Lower lobe of right lung (tissue), 2 donors: Measurements from ENCODE around the gene CYP4F3. TPM values are rescaled to one million over a fixed set of nuclear protein-coding genes. Genes with fewer than 3 reads are reported as not detected.
"Not testable (repeated sequence)": the region's sequence is repeated elsewhere in the genome, so short reads cannot be mapped to it uniquely, and the experiment has no call there.

Source experiments
- ATAC-seq, 2 donors: fragments of 200-7000 bp; cut with Tn5 transposase; one replicate each; pipeline ENCODE4 v1.9.1; 2020 to 2022; ENCODE audit warnings: mild to moderate bottlenecking in 2 of 2, moderate library complexity in 2 of 2
- DNase-seq: peaks from one replicate; pipeline ENCODE4 v3.0.0-alpha.2; 2020
- H3K27ac ChIP-seq: fragments of 200-600 bp; one replicate; pipeline ENCODE4 v1.8.0; 2022
- H3K27me3 ChIP-seq: fragments of 200-600 bp; one replicate; pipeline ENCODE4 v1.8.0; 2022; ENCODE audit warnings: low read depth
- H3K36me3 ChIP-seq: fragments of 200-600 bp; one replicate; pipeline ENCODE4 v1.8.0; 2022; ENCODE audit warnings: mild to moderate bottlenecking
- H3K4me1 ChIP-seq: fragments of 200-600 bp; one replicate; pipeline ENCODE4 v1.8.0; 2022
- H3K4me3 ChIP-seq: fragments of 200-600 bp; one replicate; pipeline ENCODE4 v1.8.0; 2022; ENCODE audit warnings: mild to moderate bottlenecking
- H3K9me3 ChIP-seq: fragments of 200-600 bp; one replicate; pipeline ENCODE4 v1.8.0; 2022
- CTCF ChIP-seq: fragments of 200-600 bp; IDR thresholded peaks from one replicate; pipeline ENCODE4 v1.8.0; 2022; ENCODE audit warnings: antibody characterized with exemption, mild to moderate bottlenecking
- intact Hi-C: fragments of 100-400 bp; cut with DNase I; formaldehyde crosslinking; loops from one replicate; pipeline ENCODE4 v1.11.0; 2022
- total RNA-seq: library from RNA; stranded (reverse); fragmentation: NEBNext Ultra II Directional; extraction: Animal tissue kit (Norgen Biotek cat#: 25700); gene quantifications from one replicate; pipeline ENCODE4 v1.2.1, GENCODE V29; 2021
- donor health status: DM: no; HTN: yes; CAD: no; lungs with severe emphysema.

The CYP4F3 gene
- total RNA-seq, 1 donor from 2014 or later, result 2.8 TPM

- intact Hi-C loops, result no loop called here
- H3K27ac ChIP-seq, result no peak overlapping the region
- H3K4me1 ChIP-seq, result no peaks in the 10 kb centered on the region
- H3K27me3 ChIP-seq, result no peaks in the 10 kb centered on the region
- DNase-seq, result no peak
- ATAC-seq, result no peak
- no peak for TF ChIP-seq CTCF
- no peaks in the 10 kb centered on the region for H3K9me3 ChIP-seq
- H3K36me3 ChIP-seq, result no peaks in the 10 kb centered on the region
- no peak overlapping the region for H3K4me3 ChIP-seq
These were observed 2.1 kb downstream of the CYP4F3 start for GRCh38 chr19:15642807-15643206.

DNA sequence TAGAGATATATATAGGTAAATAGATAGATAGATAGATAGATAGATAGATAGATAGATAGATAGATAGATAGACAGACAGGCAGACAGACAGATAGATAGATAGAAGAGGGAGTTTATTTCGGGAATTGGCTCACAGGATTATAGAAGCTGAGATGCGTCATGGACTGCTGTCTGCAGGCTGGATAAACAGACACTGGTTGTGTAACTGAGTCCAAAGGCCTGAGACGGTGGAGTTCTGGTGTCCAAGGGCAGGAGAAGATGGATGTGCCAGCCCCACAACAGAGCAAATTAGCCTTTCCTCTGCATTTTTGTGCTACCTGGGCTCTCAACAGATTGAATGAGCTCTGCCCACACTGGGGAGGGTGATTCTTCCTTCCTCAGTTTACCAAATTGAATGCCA is 2.7 kb downstream of the CYP4F3 start:
- ATAC-seq, result no peak
- Histone ChIP-seq H3K27me3 (no peaks in the 10 kb centered on the region), H3K36me3 (no peaks in the 10 kb centered on the region), H3K4me1 (no peaks in the 10 kb centered on the region), H3K9me3 (no peaks in the 10 kb centered on the region), H3K4me3 (no peak overlapping the region), H3K27ac (no peak overlapping the region)
- TF ChIP-seq CTCF, result no peak
- intact Hi-C loops, result no loop called here
- DNase-seq, result no peak

- Histone ChIP-seq H3K27ac (no peak overlapping the region), H3K4me3 (no peak overlapping the region), H3K9me3 (no peaks in the 10 kb centered on the region), H3K27me3 (no peaks in the 10 kb centered on the region), H3K4me1 (no peaks in the 10 kb centered on the region), H3K36me3 (no peaks in the 10 kb centered on the region)
- DNase-seq, result no peak
- ATAC-seq, result no peak
- TF ChIP-seq CTCF, result no peak
- intact Hi-C loops, result no loop called here
These were observed 3.5 kb downstream of the CYP4F3 start for GRCh38 chr19:15644066-15644741.

DNA sequence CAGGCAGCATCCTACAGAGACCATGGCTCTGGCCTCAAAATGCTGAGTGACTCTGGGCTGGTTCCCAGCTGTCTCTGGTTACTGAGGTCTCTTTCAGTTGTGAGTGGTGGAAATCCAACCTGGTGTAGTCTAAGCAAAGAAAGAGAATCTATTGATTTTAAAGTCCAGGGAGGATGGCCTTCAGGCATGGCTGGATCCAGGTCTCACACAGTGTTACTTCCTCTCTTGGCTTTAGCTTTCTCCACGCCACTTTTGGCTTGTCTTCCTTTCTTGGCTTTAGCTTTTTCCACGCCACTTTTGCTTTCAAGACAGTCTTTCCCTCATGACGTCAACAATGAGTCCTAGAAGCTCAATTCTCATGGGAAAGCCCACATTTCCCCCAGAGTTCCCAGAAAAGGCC is 4.1 kb downstream of the CYP4F3 start:
- H3K27me3 ChIP-seq, result no peaks in the 10 kb centered on the region
- no peaks in the 10 kb centered on the region for H3K4me1 ChIP-seq
- intact Hi-C loops, result no loop called here
- DNase-seq (no peak), ATAC-seq (no peak)
- no peak overlapping the region for H3K4me3 ChIP-seq
- no peaks in the 10 kb centered on the region for H3K9me3 ChIP-seq
- no peak for TF ChIP-seq CTCF
- H3K27ac ChIP-seq, result no peak overlapping the region
- H3K36me3 ChIP-seq, result no peaks in the 10 kb centered on the region

DNA sequence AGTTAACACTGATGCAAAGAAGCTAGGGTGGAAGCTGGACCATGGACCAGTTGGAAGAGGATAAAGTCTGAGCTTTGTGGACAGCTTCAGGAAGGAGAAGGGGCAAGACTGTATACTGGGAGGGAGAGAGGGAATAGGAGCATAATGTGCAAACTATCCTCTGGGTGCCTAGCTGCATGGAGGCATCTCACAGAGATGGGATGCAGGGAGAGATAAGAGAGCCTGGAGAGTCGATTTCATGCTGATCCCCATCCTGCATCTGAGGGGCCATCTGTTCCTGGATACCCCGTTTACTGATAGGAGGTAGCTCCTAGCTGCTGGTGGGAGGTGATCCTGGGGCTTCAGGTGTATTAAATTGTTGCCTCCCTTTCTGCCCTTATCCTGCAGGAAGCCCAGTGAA is 8.8 kb downstream of the CYP4F3 start:
- H3K36me3 ChIP-seq, result no peaks in the 10 kb centered on the region
- intact Hi-C loops, result no loop called here
- H3K4me1 ChIP-seq, result no peaks in the 10 kb centered on the region
- no peaks in the 10 kb centered on the region for H3K27me3 ChIP-seq
- no peak overlapping the region for H3K4me3 ChIP-seq
- no peak for ATAC-seq
- DNase-seq, result no peak
- H3K9me3 ChIP-seq, result no peaks in the 10 kb centered on the region
- H3K27ac ChIP-seq, result no peak overlapping the region
- TF ChIP-seq CTCF, result no peak

DNA sequence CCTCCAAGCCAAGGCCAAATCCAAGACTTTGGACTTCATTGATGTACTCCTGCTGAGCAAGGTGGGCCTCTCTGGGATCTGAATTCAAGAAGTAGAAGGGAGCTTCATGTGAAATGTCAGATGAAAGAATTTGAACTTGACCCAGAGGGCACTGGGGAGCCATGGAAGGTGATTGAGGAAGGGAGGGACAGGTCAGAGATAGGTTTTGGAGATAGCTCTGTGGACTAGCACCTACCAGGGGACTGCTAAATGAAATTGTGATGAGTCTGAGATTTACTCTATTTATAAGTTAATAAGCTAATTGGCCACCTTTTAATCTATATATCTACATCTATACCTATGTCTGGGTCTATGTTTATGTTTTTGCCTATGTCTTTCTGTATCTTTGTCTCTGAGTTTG is 9.4 kb downstream of the CYP4F3 start:
- H3K36me3 ChIP-seq, DNase-seq, H3K27ac ChIP-seq, ATAC-seq, H3K9me3 ChIP-seq, H3K4me3 ChIP-seq, H3K27me3 ChIP-seq, H3K4me1 ChIP-seq, intact Hi-C loops: not testable (repeated sequence)
